Osteoblast (primary cell): ENCODE results near the gene PLA2G4E. TPM values are rescaled to one million over a fixed set of nuclear protein-coding genes. Genes with fewer than 3 reads are reported as not detected.

Experiments used
- DNase-seq: peaks from one replicate; pipeline ENCODE4 v3.0.0; 2011; ENCODE audit warnings: low spot score, mixed read lengths; ENCODE audit not compliant: insufficient read length; ENCODE audit errors: missing footprints
- H2AFZ ChIP-seq: 2 replicates; pipeline ENCODE4 v1.6.0; 2011; ENCODE audit warnings: mild to moderate bottlenecking, low read length
- H3K27ac ChIP-seq: 2 replicates; pipeline ENCODE4 v1.5.1; 2011; ENCODE audit warnings: mild to moderate bottlenecking, low read depth, low read length, moderate library complexity
- H3K27me3 ChIP-seq: 2 replicates; pipeline ENCODE4 v1.6.0; 2012; ENCODE audit warnings: mild to moderate bottlenecking, control low read depth, inconsistent platforms, low read length, moderate library complexity; ENCODE audit not compliant: insufficient read depth
- H3K36me3 ChIP-seq: 2 replicates; pipeline ENCODE4 v1.5.1; 2011; ENCODE audit warnings: mild to moderate bottlenecking, low read length, control low read depth, moderate library complexity; ENCODE audit not compliant: insufficient read depth
- H3K4me1 ChIP-seq: 2 replicates; pipeline ENCODE4 v1.5.1; 2011; ENCODE audit warnings: mild to moderate bottlenecking, low read length, control low read depth, moderate library complexity; ENCODE audit not compliant: insufficient read depth
- H3K4me2 ChIP-seq: 2 replicates; pipeline ENCODE4 v1.6.0; 2011; ENCODE audit warnings: mild to moderate bottlenecking, low read length; ENCODE audit not compliant: insufficient read depth
- H3K4me3 ChIP-seq: fragments of 200-600 bp; sonication (generic); 3 replicates; pipeline ENCODE4 v1.5.1; 2012; ENCODE audit warnings: mild to moderate bottlenecking, low read length, inconsistent platforms; ENCODE audit not compliant: insufficient read depth
- H3K79me2 ChIP-seq: 2 replicates; pipeline ENCODE4 v1.6.0; 2012; ENCODE audit warnings: mild to moderate bottlenecking, low read length, control low read depth, inconsistent platforms; ENCODE audit not compliant: insufficient read depth
- H3K9me3 ChIP-seq: 2 replicates; pipeline ENCODE4 v1.5.1; 2011; ENCODE audit warnings: low read depth, low read length, control low read depth
- H4K20me1 ChIP-seq: 2 replicates; pipeline ENCODE4 v1.6.0; 2012; ENCODE audit warnings: mild to moderate bottlenecking, low read length, control low read depth; ENCODE audit not compliant: insufficient read depth
- total RNA-seq: library from RNA; depleted of rRNA; stranded (reverse); fragments of >200 nt; gene quantifications from 2 replicates; pipeline ENCODE4 v1.2.3, GENCODE V29; 2012
- TF ChIP-seq, protein P1 (sequence below): IDR thresholded peaks from 2 replicates; pipeline ENCODE4 v1.5.1; 2011; ENCODE audit warnings: mild to moderate bottlenecking, low read depth, low read length, moderate library complexity; ENCODE audit errors: extremely low read depth

The PLA2G4E gene
- not detected in 2 replicates for total RNA-seq

GRCh38 chr15:42020713-42021273 is at the start of gene PLA2G4E:
TSS of gene PLA2G4E (minus strand) at chr15:42021042. CDS start at chr15:42021030, 12 bp downstream.
- TF ChIP-seq, protein P1, sequence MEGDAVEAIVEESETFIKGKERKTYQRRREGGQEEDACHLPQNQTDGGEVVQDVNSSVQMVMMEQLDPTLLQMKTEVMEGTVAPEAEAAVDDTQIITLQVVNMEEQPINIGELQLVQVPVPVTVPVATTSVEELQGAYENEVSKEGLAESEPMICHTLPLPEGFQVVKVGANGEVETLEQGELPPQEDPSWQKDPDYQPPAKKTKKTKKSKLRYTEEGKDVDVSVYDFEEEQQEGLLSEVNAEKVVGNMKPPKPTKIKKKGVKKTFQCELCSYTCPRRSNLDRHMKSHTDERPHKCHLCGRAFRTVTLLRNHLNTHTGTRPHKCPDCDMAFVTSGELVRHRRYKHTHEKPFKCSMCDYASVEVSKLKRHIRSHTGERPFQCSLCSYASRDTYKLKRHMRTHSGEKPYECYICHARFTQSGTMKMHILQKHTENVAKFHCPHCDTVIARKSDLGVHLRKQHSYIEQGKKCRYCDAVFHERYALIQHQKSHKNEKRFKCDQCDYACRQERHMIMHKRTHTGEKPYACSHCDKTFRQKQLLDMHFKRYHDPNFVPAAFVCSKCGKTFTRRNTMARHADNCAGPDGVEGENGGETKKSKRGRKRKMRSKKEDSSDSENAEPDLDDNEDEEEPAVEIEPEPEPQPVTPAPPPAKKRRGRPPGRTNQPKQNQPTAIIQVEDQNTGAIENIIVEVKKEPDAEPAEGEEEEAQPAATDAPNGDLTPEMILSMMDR = no peak
- no peaks in the 10 kb centered on the region for H3K79me2 ChIP-seq
- H3K4me2 ChIP-seq = no peak within 1 kb of the TSS
- no peaks in the 10 kb centered on the region for H3K9me3 ChIP-seq
- no peak within 1 kb of the TSS for H3K27ac ChIP-seq
- no peak within 1 kb of the TSS for H2AFZ ChIP-seq
- H4K20me1 ChIP-seq = no peaks in the 10 kb centered on the region
- DNase-seq = no peak
- no peak within 1 kb of the TSS for H3K4me3 ChIP-seq
- no peaks in the 10 kb centered on the region for H3K4me1 ChIP-seq
- H3K27me3 ChIP-seq = peaks cover 19% of the 10 kb centered on the region
- H3K36me3 ChIP-seq = no peaks in the 10 kb centered on the region

DNA sequence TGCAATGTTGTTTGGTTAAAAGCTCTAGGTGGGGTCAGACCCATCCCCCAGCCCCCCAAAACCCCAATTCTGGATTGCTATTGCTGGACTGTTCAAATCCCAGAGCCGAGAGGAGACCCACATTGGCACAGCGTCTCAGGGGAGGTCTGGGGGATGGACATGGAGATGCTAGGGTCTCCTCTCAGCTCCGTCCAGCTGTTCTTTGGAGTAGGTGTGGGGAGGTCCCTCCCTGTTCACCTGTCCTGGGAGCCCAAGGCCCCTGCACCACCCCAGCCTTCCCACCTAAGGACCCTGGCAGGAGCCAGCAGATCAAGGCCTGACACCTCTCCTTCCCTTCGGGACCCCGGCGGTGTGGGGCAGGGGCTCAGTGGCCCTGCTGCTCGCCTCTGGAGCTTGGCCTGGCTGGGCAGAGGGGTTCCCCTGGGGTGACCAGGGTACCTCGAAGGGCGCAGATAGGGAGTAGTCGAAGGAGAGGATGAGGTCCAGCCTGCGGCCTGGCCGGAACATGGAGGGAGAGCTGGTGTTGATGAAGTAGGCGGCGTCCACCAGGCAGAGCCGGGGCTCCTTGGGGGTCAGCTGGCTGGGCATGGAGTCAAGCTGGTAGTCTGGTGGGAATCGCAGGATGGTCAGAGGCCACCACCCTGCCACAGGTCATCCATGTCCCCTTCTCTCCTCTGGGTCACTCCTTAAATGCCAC is 49.6 kb upstream of the PLA2G4E start:
- DNase-seq = no peak
- no peaks in the 10 kb centered on the region for H4K20me1 ChIP-seq
- no peak overlapping the region for H3K27ac ChIP-seq
- peaks cover 18% of the 10 kb centered on the region for H3K27me3 ChIP-seq
- TF ChIP-seq, protein P1 = no peak
- H3K4me2 ChIP-seq = no peak overlapping the region
- H3K4me3 ChIP-seq = no peak overlapping the region
- no peaks in the 10 kb centered on the region for H3K79me2 ChIP-seq
- H3K4me1 ChIP-seq = no peaks in the 10 kb centered on the region
- no peaks in the 10 kb centered on the region for H3K9me3 ChIP-seq
- no peak overlapping the region for H2AFZ ChIP-seq
- no peaks in the 10 kb centered on the region for H3K36me3 ChIP-seq

- H3K27me3 ChIP-seq = peaks cover 20% of the 10 kb centered on the region
- H3K4me1 ChIP-seq = no peaks in the 10 kb centered on the region
- H3K79me2 ChIP-seq = no peaks in the 10 kb centered on the region
- H3K4me2 ChIP-seq = no peak overlapping the region
- no peaks in the 10 kb centered on the region for H3K9me3 ChIP-seq
- TF ChIP-seq, protein P1 = no peak
- H2AFZ ChIP-seq = no peak overlapping the region
- no peak for DNase-seq
- no peaks in the 10 kb centered on the region for H3K36me3 ChIP-seq
- no peaks in the 10 kb centered on the region for H4K20me1 ChIP-seq
- no peak overlapping the region for H3K27ac ChIP-seq
- H3K4me3 ChIP-seq = no peak overlapping the region
Observed at GRCh38 chr15:42069496-42070278, 48.8 kb upstream of the PLA2G4E start.

DNA sequence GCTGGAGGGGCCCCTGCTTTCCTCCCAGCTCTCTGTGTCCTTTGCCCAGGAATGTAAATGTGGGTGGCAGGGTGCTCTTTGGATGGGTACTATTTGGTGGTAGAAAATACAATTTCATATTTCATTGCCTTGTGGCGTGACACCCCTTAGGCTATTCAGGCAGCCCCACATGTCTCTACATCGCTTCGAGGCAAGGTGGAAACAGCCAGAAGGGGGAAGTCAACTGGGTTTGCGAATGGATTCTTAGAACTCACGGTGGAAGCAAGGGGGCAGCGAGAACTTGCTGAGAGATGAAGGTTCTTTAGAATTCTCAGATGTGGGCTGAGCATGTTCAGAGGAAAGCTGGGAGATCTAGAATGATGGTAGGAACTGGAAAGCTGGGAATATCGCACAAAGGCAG is 48.2 kb upstream of the PLA2G4E start:
- Histone ChIP-seq H3K9me3 (no peaks in the 10 kb centered on the region), H4K20me1 (no peaks in the 10 kb centered on the region), H3K79me2 (no peaks in the 10 kb centered on the region), H3K4me1 (no peaks in the 10 kb centered on the region), H3K4me2 (no peak overlapping the region), H3K4me3 (no peak overlapping the region), H3K36me3 (no peaks in the 10 kb centered on the region), H3K27me3 (peaks cover 17% of the 10 kb centered on the region), H3K27ac (no peak overlapping the region), H2AFZ (no peak overlapping the region)
- TF ChIP-seq, protein P1 = no peak
- no peak for DNase-seq
